ENCODE results near the gene GJA8.
"Not testable (repeated sequence)": the region's sequence is repeated elsewhere in the genome, so short reads cannot be mapped to it uniquely, and the experiment has no call there.

The GJA8 gene

DNA sequence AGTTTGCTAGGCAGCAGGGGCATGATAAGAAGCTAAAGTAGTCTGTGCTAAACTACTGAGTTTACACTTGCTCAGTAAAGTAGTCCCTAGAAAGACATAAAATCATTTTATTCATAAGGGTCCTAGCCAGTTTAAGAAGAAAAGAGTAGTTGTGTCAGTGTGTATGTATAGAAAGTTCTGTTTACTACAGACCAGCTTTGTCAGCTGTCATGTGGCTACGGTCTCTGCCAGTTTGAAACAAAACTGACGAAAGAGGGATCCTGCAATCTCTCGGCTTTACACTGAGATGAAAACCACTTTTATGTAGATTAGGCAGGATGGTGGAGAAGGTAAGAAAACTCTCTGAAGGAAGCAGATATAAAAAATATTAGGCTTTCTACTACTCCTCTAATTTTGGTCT lies 32.7 kb downstream of the GJA8 start:
- Mint-ChIP-seq H3K4me1 (peaks cover 30% of the 10 kb centered on the region), H3K36me3 (ENCODE audit: insufficient read depth) (peaks cover 12% of the 10 kb centered on the region)
- not testable (repeated sequence) for H3K9me3 Mint-ChIP-seq; H3K27ac Mint-ChIP-seq (ENCODE audit: low read depth); H3K4me3 Mint-ChIP-seq; DNase-seq (ENCODE audit: low spot score in 2 of 2); H3K27me3 Mint-ChIP-seq; ATAC-seq (replicated peaks; ENCODE audit: extremely low read depth, poor library complexity, severe bottlenecking)

DNA sequence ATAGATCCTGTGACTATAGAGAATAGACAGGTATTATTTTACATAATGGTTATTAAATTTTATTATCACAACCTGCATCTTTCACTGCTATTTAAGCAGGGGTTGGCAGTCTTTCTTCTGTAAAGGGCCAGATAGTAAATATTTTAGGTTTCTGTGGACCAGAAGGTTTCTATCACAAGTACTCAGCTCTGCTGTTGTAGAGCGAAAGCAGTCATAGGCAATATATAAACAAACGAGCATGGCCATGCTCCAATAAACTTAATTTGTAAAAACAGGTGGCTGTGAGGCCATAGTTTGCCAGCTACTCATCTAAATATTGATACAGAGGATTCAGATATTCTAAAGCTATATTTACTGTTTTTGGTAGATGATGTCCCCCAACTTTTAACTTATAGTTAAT lies 37.9 kb downstream of the GJA8 start:
- H3K36me3 Mint-ChIP-seq (ENCODE audit: insufficient read depth), result peaks cover 13% of the 10 kb centered on the region
- DNase-seq (ENCODE audit: low spot score in 2 of 2); H3K9me3 Mint-ChIP-seq; H3K4me3 Mint-ChIP-seq; ATAC-seq (replicated peaks; ENCODE audit: extremely low read depth, poor library complexity, severe bottlenecking); H3K27me3 Mint-ChIP-seq; H3K27ac Mint-ChIP-seq (ENCODE audit: low read depth); H3K4me1 Mint-ChIP-seq: not testable (repeated sequence)

DNA sequence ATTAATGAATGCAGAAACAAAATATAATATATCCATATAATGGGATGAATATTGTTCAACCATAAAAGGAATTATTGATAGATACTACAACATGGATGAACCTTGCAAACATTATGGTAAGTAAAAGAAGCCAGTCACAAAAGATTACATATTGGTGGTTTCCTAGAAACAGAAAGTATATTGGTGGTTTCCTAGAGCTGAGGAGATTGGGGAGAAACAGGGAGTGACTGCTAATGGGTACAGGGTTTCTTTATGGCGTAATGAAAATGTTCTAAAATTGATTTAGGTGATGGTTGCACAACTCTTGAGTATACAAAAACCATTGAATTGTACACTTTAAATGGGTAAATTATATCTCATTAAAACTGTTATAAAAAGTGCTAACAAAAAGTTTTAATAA lies 40.0 kb downstream of the GJA8 start:
- not testable (repeated sequence) for ATAC-seq (replicated peaks; ENCODE audit: extremely low read depth, poor library complexity, severe bottlenecking); H3K27me3 Mint-ChIP-seq; H3K4me1 Mint-ChIP-seq; DNase-seq (ENCODE audit: low spot score in 2 of 2); H3K9me3 Mint-ChIP-seq; H3K4me3 Mint-ChIP-seq; H3K27ac Mint-ChIP-seq (ENCODE audit: low read depth)
- peaks cover 11% of the 10 kb centered on the region for H3K36me3 Mint-ChIP-seq (ENCODE audit: insufficient read depth)

DNA sequence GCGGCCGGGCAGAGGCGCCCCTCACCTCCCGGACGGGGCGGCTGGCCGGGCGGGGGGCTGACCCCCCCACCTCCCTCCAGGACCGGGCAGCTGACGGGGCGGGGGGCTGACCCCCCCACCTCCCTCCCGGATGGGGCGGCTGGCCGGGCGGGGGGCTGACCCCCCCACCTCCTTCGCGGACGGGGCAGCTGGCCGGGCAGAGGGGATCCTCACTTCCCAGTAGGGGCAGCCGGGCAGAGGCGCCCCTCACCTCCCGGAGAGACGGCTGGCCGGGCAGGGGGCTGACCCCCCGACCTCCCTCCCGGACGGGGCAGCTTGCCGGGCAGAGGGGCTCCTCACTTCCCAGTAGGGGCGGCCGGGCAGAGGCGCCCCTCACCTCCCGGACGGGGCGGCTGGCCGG lies 46.9 kb downstream of the GJA8 start:
- not testable (repeated sequence) for DNase-seq (ENCODE audit: low spot score in 2 of 2); H3K9me3 Mint-ChIP-seq; H3K4me3 Mint-ChIP-seq; ATAC-seq (replicated peaks; ENCODE audit: extremely low read depth, poor library complexity, severe bottlenecking); H3K27ac Mint-ChIP-seq (ENCODE audit: low read depth); H3K27me3 Mint-ChIP-seq; H3K36me3 Mint-ChIP-seq (ENCODE audit: insufficient read depth); H3K4me1 Mint-ChIP-seq

Measured in central memory CD8-positive, alpha-beta T cell (primary cell).